CD1c-positive myeloid dendritic cell (primary cell): Measurements from ENCODE around the gene CYB561.

Experiments used
- DNase-seq: peaks from one replicate; pipeline ENCODE4 v3.0.0-alpha.2; 2016; ENCODE audit errors: extremely low spot score

The CYB561 gene

DNA sequence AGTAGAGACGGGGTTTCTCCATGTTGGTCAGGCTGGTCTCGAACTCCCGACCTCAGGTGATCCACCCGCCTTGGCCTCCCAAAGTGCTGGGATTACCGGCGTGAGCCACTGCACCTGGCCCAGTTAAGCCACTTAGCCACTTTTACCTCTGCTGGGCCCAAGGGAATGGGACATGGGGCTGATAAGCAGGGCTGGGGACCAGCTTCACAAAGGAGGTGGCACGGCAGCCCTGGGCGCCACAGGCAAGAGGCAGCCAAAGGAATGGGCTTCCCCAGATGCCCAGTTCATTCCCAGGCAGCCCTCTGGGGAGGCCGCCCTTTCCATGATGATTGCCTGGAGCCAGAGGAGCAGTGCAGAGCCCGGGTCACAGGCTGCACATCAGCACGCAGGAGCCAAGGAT, 5.0 kb upstream of the CYB561 start:
- no peak for DNase-seq

DNA sequence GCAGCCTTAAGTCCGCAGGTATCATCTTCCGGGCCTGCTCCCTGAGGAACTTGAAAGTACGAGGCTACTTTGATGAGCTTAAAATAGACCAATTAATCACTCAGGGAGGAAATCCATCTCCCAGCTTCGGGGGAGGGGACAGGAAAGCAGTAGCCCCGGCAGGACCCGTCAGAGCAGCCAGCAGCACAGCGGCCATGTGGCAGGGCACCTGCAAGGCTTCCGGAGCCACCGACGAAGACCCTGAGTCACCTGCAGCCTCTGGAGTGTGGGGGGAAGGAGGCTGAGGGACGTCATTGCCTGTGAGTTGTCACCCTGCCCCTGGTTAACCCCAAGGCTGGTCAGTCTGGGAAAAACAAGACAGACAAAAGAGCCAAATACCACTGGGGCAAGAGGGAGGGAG, 4.4 kb upstream of the CYB561 start:
- DNase-seq: no peak

GRCh38 chr17:63448655-63449054, 2.5 kb upstream of the CYB561 start:
- no peak for DNase-seq

GRCh38 chr17:63447471-63448009, 1.4 kb upstream of the CYB561 start:
- DNase-seq: no peak

DNA sequence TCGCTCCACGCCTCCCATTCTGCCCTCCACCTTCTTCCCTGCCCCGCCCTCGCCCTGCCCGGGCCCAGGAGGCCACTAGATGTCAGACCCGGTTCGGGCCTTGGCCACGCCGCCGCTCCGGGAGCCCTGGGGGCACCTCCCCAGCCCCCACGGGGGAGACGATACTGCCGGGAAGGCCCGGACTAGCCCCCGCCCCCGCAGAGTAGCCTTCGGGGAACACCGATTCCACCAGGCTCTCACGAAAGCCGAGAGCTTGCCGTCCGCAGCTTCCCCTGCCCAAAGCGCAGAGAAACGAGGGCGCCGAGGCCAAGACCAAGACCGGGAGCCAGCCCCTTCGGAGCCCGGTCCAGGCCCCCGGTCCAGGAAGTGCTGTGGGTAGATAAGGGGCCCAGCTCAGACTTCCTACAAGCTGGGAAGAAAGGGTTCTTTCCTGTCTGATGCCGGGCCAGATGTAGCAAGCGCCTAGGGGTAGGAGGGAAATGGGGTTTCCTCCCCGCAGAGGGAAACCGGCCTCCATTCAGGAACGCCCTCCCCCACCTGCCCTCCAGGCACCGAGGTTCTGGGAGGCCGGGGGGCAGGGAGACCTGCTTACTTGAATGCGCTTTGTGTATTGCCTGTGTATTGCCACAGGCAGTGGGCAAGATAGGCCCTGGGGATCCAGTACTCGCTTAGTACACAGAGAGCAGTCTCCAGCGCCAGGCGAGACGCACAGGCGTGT, 806 bp upstream of the CYB561 start:
- DNase-seq: peak; percentile 81

DNA sequence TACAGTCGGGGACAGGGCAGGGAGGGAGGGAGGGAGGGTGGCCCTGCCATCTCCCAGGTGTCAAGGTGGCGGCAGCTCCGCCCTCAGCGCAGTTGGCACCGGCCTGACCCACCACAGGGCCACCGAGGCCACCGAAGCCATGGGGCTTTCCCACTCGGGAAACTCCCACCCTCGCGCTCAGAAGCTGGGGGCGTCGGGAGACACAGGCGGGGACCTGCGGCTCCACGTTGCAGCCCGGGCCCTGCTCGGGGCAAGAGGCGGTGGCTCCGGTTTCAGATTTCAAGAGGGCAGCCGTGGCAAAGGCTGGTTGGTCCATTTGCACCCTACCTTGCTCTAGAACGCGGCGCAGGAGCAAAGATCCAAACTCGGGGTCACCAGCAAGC, 544 bp downstream of the CYB561 start:
- DNase-seq: peak; percentile 54

DNA sequence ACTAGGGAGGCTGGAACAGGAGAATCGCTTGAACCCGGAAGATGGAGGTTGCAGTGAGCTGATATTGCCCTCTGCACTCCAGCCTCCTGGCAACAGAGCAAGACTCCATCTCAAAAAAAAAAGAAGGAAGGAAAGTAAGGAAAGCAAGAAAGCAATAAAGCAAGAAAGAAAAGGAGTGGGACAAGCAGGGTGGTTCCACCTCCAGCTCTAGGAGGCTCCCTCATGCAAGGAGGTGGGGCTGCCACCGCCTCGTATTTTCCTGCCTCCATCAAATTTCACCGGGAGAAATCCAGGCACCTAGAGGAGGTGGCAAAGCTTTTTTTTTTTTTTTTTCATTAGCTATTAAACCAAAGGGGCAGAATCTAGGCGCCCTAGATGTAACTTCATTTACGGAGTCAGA, 1.0 kb downstream of the CYB561 start:
- DNase-seq: no peak

- DNase-seq: no peak
Measured at GRCh38 chr17:63444457-63444856, 1.6 kb downstream of the CYB561 start.

GRCh38 chr17:63443053-63443452, 3.1 kb downstream of the CYB561 start:
- no peak for DNase-seq

DNA sequence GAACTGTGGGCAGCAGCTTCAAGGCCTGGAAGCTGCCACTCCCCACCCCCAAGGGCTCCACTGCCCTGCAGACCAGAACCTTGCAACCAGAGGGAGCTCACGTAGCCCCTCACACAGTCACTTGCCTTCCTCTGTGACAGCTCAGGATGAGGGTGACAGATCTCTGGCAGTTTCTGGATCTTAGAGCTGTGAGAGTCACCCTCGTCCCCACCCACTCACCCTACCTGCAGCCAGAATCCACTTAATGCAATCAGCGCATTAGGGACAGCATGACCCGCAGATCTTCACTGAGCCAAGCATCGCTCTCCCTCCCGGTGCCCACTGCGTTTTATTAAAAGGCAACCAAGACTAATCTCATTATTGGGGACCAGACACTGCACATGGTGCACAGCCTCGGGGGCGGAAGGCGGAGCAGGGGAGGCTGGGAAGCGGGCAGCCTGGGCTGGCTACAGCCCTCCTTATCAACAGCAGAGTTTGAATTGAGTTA, 3.5 kb downstream of the CYB561 start:
- no peak for DNase-seq

GRCh38 chr17:63442074-63442473, 4.0 kb downstream of the CYB561 start:
- DNase-seq: no peak

DNA sequence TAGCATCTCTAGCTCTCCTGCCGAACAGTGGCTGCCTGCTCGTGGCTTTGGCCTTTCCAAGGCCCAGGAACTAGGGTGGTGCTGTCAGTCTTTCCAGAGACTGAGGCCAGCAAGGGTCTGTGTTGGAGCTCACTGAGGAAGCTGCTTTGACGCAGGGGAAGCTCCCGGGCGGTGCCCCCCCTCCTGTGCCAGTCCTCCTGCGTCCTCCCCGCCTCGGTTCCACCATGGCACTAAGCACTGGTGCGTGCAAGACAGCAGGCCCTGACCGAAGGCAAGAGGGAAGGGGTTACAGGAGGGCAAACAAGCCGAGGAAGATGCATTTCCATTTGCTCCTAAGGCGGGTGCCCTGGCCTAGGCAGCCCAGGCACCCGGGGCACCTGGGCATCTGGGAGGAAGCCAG, 4.5 kb downstream of the CYB561 start:
- DNase-seq: no peak

- DNase-seq: no peak
Measured at GRCh38 chr17:63440770-63441335, 5.3 kb downstream of the CYB561 start.

- DNase-seq: no peak
Measured at GRCh38 chr17:63440127-63440769, 5.9 kb downstream of the CYB561 start.

DNA sequence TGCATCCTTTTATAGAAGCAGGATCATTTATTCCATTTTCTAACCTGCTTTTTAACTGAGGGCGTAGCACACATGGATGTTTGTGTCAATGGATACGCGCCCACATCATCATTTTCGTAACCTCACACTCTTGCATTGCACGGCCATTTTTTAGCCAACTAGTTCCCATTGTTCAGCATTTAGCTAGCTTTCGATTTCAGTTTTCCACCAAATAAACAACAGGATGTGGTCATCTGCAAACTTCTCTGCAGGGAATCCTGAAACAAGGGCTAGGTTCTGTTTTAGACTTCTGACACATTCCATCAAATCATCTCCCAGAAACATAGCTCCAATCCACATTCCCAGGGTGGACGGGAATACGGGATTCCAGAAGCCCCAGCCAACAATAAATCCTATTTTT, 6.4 kb downstream of the CYB561 start:
- DNase-seq: peak; percentile 88

DNA sequence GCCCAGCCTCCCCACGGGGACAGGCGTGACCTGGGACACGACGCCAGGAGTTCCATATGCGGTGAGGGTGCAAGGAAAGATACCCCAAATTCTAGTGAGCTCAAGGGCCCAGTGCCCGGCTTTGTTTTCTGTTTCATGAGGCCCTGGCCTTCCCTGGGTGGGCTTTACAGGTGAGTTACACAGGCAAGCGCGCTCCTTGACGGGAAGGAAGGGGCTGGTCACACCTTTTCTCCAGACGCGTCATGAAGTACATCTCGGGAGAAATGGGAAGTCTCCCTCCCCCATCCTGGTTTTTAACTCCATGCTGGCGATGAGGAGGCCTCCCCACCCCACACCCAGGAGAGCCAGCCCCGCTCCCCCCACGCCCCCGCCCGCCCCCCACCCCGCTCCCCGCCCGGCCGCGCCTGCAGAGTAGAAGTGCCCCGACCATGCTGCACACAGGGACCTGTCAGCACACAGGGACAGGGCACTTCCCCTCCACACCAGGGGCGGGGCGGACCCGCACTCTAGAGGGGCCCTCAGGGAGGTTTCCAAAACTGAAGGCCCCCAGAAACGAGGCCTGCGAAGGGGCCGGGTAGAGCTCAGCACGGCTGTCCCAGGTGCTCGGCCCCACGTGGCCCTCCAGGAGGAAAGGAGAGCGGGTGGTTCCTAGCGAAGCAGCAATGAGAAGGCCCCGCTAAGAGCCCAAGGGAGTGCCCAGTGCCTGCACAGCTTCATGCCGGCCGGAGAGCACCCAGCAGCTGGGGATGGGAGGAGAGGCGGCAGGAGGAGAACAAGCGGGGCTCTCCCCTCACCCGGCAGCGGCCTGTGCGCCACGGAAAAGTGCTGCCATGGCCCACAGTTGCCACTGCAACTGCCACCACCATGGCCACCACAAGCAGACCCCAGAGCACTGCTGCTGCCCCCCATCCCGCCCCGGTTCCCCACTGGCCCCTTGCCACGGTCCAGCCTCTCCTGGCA, 7.7 kb downstream of the CYB561 start:
- DNase-seq: no peak

- no peak for DNase-seq
Measured at GRCh38 chr17:63437287-63438091, 8.6 kb downstream of the CYB561 start.

DNA sequence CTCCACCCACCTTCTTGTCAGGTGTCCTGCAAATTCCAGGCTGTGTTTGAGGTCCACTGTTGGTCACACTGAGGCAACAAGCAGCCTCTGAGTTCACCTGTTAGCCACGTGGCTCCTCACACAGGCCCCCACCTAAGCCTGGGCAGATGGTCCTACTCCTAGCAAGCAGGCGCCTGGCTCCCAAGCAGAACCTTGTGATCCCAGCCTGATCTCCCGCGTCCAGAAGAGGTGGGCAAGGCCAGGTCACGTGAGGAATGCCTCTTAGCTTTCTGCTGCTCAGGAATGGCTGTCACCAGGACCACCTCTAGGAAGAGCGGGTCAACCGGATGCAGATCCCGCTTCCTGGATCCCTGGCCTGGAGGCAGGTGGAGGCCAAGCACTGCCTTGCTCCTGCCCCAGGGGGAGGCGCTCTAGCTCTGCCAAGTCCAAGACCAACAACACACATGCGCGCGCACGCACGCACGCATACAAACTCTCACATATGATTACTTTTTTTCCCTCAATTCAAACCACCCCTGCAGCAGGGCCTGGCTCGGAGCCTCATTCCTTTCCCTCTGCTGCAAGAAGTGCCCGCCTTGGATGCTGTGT, 9.5 kb downstream of the CYB561 start:
- no peak for DNase-seq

DNA sequence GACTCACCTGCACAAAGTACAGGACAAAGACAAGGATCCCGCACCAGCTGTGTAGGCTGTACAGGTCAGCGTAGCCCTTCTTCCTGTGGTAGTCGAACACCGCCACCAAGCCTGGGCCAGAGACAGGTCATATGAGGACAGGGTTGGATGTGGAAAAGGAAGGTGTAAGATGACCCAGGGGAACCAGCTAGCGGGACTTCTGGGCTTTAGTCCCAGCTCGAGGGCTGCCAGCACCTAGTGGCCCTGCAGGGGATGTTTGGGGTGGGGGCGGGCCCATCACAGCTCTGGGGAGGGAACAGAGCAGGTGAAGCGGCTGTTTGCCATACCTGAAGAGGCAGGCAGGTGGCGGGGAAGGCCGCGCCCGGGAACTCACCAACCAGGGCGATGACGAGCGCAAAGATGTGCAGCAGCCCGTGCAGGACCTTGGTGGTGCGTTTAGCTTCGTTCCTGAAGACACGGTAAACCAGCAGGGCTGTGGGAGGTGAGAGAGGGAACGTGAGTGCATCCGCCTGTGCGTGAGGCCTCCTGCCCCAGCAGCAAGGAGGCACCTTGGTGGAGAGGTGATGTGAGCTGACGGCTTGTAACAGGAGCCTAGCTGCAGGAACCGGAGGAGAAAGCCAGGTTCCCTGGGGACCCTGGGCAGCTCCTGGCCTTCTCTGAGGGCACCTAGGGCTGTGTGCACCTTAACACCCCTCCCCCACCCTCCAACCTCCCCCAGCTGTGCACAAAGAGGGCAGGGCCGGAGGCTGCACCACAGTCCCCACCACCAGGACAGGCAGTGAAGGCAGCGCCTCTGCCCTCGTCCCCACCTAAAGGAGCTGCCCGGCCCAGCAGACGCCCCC, 10.2 kb downstream of the CYB561 start:
- DNase-seq: no peak
